KOPT-K1 (cell line): ENCODE measurements around the gene NCBP1.

ENCODE experiments used
- H3K27ac ChIP-seq: fragments of 200-600 bp; sonication (generic); 2 replicates; pipeline ENCODE4 v1.5.1; 2016; ENCODE audit warnings: antibody characterized with exemption, mild to moderate bottlenecking, low read depth, low read length; ENCODE audit not compliant: poor library complexity, severe bottlenecking
- H3K36me3 ChIP-seq: fragments of 200-600 bp; sonication (generic); 2 replicates; pipeline ENCODE4 v1.5.1; 2017; ENCODE audit warnings: antibody characterized with exemption, mild to moderate bottlenecking, low read length, moderate library complexity; ENCODE audit not compliant: insufficient read depth
- H3K9me3 ChIP-seq: fragments of 200-600 bp; sonication (generic); 2 replicates; pipeline ENCODE4 v1.5.1; 2017; ENCODE audit warnings: antibody characterized with exemption, low read length, mild to moderate bottlenecking; ENCODE audit not compliant: insufficient read depth, poor library complexity, severe bottlenecking

NCBP1 gene

GRCh38 chr9:97705354-97705950, 71.8 kb downstream of the NCBP1 start:
- Histone ChIP-seq H3K27ac (no peak overlapping the region), H3K36me3 (no peaks in the 10 kb centered on the region), H3K9me3 (no peaks in the 10 kb centered on the region)

DNA sequence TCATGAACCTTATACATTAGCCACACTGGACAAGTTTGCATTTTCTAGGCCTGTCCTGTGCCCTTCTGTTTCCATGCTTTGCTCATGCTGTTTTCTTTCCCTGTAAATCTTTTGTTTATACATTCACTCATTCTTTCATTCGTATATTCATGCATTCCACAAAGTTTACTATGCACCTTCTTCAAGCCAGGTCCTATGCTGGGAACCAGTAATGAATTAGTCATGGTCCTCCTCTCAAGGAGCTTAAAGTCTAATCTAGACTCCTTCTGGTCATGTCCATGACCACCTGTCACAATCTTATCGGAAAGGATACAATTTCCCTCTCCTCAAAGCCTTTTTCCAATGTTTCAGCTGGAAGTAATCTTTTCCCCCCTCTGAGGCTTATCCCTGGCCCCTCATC, 72.6 kb downstream of the NCBP1 start:
- H3K27ac ChIP-seq: no peak overlapping the region
- H3K9me3 ChIP-seq: no peaks in the 10 kb centered on the region

GRCh38 chr9:97710356-97711222, 77.0 kb downstream of the NCBP1 start:
- Histone ChIP-seq H3K9me3 (no peaks in the 10 kb centered on the region), H3K36me3 (no peaks in the 10 kb centered on the region), H3K27ac (no peak overlapping the region)

More for the DNA sequence above, 72.6 kb downstream of the NCBP1 start:
- no peaks in the 10 kb centered on the region for H3K36me3 ChIP-seq

DNA sequence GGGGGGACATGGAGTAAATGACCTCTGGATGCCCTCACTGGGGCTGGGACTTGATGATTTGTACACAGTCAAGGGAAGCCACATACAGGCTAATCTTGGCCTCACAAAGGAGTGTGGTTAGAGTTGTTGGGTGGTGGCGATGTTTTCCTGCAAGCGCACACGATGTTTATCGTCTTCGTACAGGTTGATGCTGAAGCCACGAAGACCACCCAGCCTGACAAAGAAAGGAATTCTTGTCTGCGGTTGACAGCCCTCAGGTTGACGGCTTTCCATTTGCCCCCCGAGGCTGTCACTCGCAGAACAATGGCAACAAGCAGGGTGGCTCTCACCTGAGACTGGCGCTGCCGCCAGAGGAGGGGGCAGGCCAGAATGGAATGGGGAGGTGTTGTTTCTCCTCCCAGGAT, 77.6 kb downstream of the NCBP1 start:
- H3K9me3 ChIP-seq: no peaks in the 10 kb centered on the region
- no peak overlapping the region for H3K27ac ChIP-seq
- no peaks in the 10 kb centered on the region for H3K36me3 ChIP-seq

DNA sequence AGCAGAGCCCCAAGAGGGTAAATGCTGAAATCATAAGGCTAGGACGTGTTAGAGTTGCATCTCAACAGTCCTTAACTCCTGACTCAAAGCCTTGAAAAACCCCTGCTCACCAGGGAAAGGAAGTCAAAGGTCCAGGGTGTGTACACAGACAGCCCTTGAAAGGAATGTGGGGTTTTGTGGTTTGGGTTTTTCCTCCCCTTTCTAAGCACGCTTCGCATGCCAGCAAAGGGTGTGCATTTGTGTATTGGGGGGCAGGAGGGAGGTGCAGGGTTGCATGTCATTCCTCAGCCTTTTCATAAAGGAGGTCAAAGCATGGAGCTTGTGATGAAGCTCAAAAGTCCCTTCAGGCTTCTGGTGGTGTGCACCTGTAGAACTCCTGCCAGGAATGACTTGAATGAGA, 80.8 kb downstream of the NCBP1 start:
- H3K9me3 ChIP-seq: no peaks in the 10 kb centered on the region
- no peaks in the 10 kb centered on the region for H3K36me3 ChIP-seq
- no peak overlapping the region for H3K27ac ChIP-seq

- peaks cover 7% of the 10 kb centered on the region for H3K9me3 ChIP-seq
- no peak overlapping the region for H3K27ac ChIP-seq
- no peaks in the 10 kb centered on the region for H3K36me3 ChIP-seq
Measured at GRCh38 chr9:97717866-97718265, 84.2 kb downstream of the NCBP1 start.

- no peak overlapping the region for H3K27ac ChIP-seq
- no peaks in the 10 kb centered on the region for H3K36me3 ChIP-seq
- H3K9me3 ChIP-seq: peaks cover 7% of the 10 kb centered on the region
Measured at GRCh38 chr9:97721396-97721795, 87.8 kb downstream of the NCBP1 start.

DNA sequence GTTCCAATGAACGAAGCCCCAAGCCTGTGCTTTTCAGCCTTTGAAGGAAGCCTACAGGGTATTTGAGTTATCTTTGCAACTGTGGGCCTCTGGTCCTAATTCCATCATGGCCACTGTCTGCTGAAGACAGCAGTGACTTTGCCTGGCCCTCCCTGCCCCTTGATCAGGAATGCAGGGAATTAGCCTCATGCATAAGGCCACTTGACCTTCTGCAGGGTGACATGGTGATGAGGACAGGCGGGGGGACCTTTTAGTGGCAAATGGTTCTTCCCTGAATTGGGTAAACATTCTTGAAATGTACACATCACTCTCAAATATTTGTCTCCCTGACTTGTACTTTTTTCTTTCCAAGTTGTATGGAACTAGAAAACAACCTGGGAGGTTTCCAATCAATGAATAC, 88.7 kb downstream of the NCBP1 start:
- Histone ChIP-seq H3K27ac (no peak overlapping the region), H3K36me3 (no peaks in the 10 kb centered on the region), H3K9me3 (peaks cover 7% of the 10 kb centered on the region)
